HCT116 (cell line): ENCODE measurements around the gene FABP2. TPM values are rescaled to one million over a fixed set of nuclear protein-coding genes. Genes with fewer than 3 reads are reported as not detected.
"Not testable (repeated sequence)": the region's sequence is repeated elsewhere in the genome, so short reads cannot be mapped to it uniquely, and the experiment has no call there.

Experiments
- ATAC-seq: fragments of 200-7000 bp; cut with Tn5 transposase; 2 replicates; pipeline ENCODE4 v1.9.1; 2020; ENCODE audit warnings: mild to moderate bottlenecking, moderate library complexity
- BruUV-seq: library from RNA; stranded (reverse); fragments of 400-500 nt; replicated peaks from 2 replicates; lab custom pipeline; 2021; lab: Mats Ljungman, UMichigan
- CTCF ChIA-PET: fragments of 300-600 bp; sonication (Branson Sonifier 250); formaldehyde crosslinking; loops from one replicate; lab custom pipeline; 2021; ENCODE audit warnings: antibody characterized with exemption; lab: Charles Lee
- POLR2A ChIA-PET: fragments of 300-600, 350-600 bp; sonication (Branson Sonifier 250); formaldehyde crosslinking; loops from one replicate; lab custom pipeline; 2021; ENCODE audit warnings: antibody characterized with exemption; lab: Charles Lee
- RAD21 ChIA-PET, 2 experiments: fragments of 300-600 bp; sonication (Branson Sonifier 250); formaldehyde crosslinking; loops; one replicate each; lab custom pipeline; 2023; ENCODE audit warnings: low total read pairs in 2 of 2; ENCODE audit not compliant: uncharacterized antibody in 2 of 2, unreplicated experiment in 2 of 2, low non-redundant PET in 1 of 2; lab: Charles Lee
- DNase-seq: peaks from one replicate; pipeline ENCODE4 v3.0.0-alpha.2; 2010; ENCODE audit warnings: low read depth, low spot score
- H2AFZ ChIP-seq: fragments of 200-600 bp; shearing (Covaris generic), sonication (generic); 2 replicates; pipeline ENCODE4 v1.6.1; 2017; ENCODE audit warnings: low read depth, mixed run types, mixed read lengths, antibody characterized with exemption, low read length; ENCODE audit not compliant: poor library complexity, severe bottlenecking
- H3K27ac ChIP-seq: 2 replicates; pipeline ENCODE4 v1.5.1; 2012; ENCODE audit warnings: low read depth, low read length
- H3K27me3 ChIP-seq: fragments of 200-600 bp; sonication (generic); 2 replicates; pipeline ENCODE4 v1.6.1; 2016; ENCODE audit warnings: mixed run types, low read length, mixed read lengths; ENCODE audit not compliant: insufficient read depth
- H3K36me3 ChIP-seq, 2 experiments: fragments of 200-500 bp in 1 of 2; fragments of 200-600 bp in 1 of 2; sonication (Bioruptor generic) in 1 of 2; sonication (generic) in 1 of 2; 2 replicates each; pipeline versions ENCODE4 v1.5.1 to v1.6.1; 2014 to 2016; ENCODE audit warnings: low read length in 2 of 2, inconsistent platforms in 1 of 2, mixed read lengths in 1 of 2, mixed run types in 1 of 2; ENCODE audit not compliant: insufficient read depth in 2 of 2, control insufficient read depth in 1 of 2
- H3K4me1 ChIP-seq, 2 experiments: fragments of 200-600 bp in 1 of 2; sonication (generic) in 1 of 2; 2 replicates each; pipeline versions ENCODE4 v1.5.1 to v1.6.1; 2012 to 2017; ENCODE audit warnings: low read length in 2 of 2, inconsistent platforms in 1 of 2, mild to moderate bottlenecking in 1 of 2, mixed read lengths in 1 of 2, mixed run types in 1 of 2, moderate library complexity in 1 of 2; ENCODE audit not compliant: insufficient read depth in 2 of 2, control insufficient read depth in 1 of 2
- H3K4me2 ChIP-seq: fragments of 200-600 bp; sonication (generic); 2 replicates; pipeline ENCODE4 v1.6.1; 2017; ENCODE audit warnings: mixed run types, low read length, mixed read lengths
- H3K4me3 ChIP-seq, 2 experiments: fragments of 200-600 bp in 1 of 2; sonication (generic) in 1 of 2; replicated peaks in 1 of 2; 2 replicates each; pipeline ENCODE4 v1.5.1; 2011 to 2016; ENCODE audit warnings: low read length in 2 of 2, control low read depth in 1 of 2, low read depth in 1 of 2, mild to moderate bottlenecking in 1 of 2, mixed read lengths in 1 of 2, mixed run types in 1 of 2
- H3K79me2 ChIP-seq: fragments of 200-600 bp; sonication (generic); 2 replicates; pipeline ENCODE4 v1.6.1; 2017; ENCODE audit warnings: mild to moderate bottlenecking, mixed run types, low read length, moderate library complexity, mixed read lengths; ENCODE audit not compliant: insufficient read depth
- H3K9ac ChIP-seq: fragments of 200-600 bp; sonication (generic); 2 replicates; pipeline ENCODE4 v1.6.1; 2016; ENCODE audit warnings: low read length, mixed read lengths
- H3K9me2 ChIP-seq: fragments of 200-600 bp; sonication (generic), shearing (Covaris generic); 2 replicates; pipeline ENCODE4 v1.6.1; 2017; ENCODE audit warnings: mixed run types, mild to moderate bottlenecking, moderate library complexity; ENCODE audit not compliant: insufficient read depth
- H3K9me3 ChIP-seq, 2 experiments: fragments of 200-500 bp in 1 of 2; fragments of 200-600 bp in 1 of 2; sonication (Bioruptor generic) in 1 of 2; sonication (generic) in 1 of 2; 2 replicates each; pipeline ENCODE4 v1.6.1; 2014 to 2017; ENCODE audit warnings: low read length in 2 of 2, mixed read lengths in 2 of 2, inconsistent platforms in 1 of 2, low read depth in 1 of 2, mild to moderate bottlenecking in 1 of 2, mixed run types in 1 of 2, moderate library complexity in 1 of 2; ENCODE audit not compliant: control insufficient read depth in 1 of 2, insufficient read depth in 1 of 2
- H4K20me1 ChIP-seq: fragments of 200-600 bp; sonication (generic), shearing (Covaris generic); 2 replicates; pipeline ENCODE4 v1.6.1; 2017; ENCODE audit warnings: mixed run types, mild to moderate bottlenecking, moderate library complexity; ENCODE audit not compliant: insufficient read depth
- intact Hi-C: fragments of 100-400 bp; cut with micrococcal nuclease; formaldehyde crosslinking; loops from 2 replicates; pipeline ENCODE4 v1.10.0; 2022
- total RNA-seq: library from RNA; stranded (reverse); gene quantifications from one replicate; pipeline ENCODE4 v1.2.1, GENCODE V29; 2021; ENCODE audit not compliant: unreplicated experiment

Gene FABP2
- total RNA-seq, 1 experiment from 2014 or later = not detected

DNA sequence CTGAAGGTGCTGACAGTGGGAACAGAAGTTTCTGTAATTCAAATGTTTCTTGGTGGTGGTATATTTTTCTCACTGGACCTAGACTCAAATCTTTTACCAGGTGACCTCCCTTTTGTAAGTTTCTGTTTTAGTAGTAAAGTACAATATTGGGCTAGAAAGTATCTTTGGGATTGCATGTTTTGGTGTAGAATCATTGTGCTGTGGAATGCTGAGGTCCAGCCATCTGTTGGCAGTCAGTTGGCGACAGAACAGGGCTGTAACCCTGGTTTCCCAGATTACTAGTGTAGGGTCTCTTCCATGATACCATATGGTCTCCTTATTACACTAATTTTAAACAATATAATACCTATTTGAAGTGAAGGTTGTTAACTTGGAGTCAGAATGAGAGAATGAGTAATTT, 34.9 kb upstream of the FABP2 start:
- H4K20me1 ChIP-seq, ATAC-seq, H3K4me2 ChIP-seq, H3K27ac ChIP-seq, H3K4me3 ChIP-seq, H3K9ac ChIP-seq, CTCF ChIA-PET, H2AFZ ChIP-seq, H3K36me3 ChIP-seq, H3K27me3 ChIP-seq, H3K9me3 ChIP-seq, RAD21 ChIA-PET, BruUV-seq, DNase-seq, POLR2A ChIA-PET, intact Hi-C loops, H3K4me1 ChIP-seq, H3K79me2 ChIP-seq, H3K9me2 ChIP-seq: not testable (repeated sequence)

DNA sequence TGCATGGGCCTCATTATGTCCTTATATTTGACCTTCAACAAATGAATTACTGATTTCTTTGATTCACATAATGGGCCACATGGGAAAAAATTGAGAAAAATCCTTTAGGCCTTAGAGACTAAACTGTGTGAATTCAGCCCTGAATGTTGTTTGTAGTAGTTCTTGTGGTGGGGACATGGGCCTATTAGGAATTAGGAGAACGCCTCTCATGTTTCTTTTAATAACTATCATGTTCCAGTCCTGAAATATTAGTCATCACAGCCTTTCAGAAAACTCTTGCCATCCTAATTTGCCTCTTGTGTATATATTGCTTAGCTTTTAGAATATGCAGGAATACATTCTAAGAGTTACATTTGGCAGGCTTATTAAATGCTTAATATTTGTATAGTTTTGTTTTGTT, 34.1 kb upstream of the FABP2 start:
- H3K4me2 ChIP-seq, H3K9ac ChIP-seq, RAD21 ChIA-PET, H3K27ac ChIP-seq, ATAC-seq, H4K20me1 ChIP-seq, H3K4me1 ChIP-seq, DNase-seq, H3K79me2 ChIP-seq, POLR2A ChIA-PET, intact Hi-C loops, BruUV-seq, H3K4me3 ChIP-seq, H3K27me3 ChIP-seq, H2AFZ ChIP-seq, CTCF ChIA-PET, H3K9me2 ChIP-seq, H3K9me3 ChIP-seq, H3K36me3 ChIP-seq: not testable (repeated sequence)

DNA sequence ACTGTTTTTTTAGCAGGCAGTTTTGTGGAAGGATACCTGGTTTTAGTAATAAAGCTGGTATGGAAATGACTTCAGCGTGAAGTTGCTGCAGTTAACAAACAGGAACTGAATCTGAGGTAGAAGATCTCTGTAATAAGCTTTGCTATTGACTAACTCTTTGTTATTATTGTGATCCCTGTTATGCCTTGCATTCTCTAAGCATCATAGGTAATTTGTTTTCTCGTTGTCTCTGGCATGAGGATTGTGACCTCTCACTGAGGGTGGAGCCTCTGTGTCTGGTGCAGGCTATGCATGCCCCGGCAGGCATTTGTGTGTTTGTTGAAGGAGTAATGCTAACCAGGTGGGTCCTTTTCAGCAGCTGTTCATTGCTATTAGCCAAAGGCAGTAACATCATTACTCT, 31.4 kb upstream of the FABP2 start:
- H3K27ac ChIP-seq, CTCF ChIA-PET, BruUV-seq, H3K4me3 ChIP-seq, intact Hi-C loops, H3K9me3 ChIP-seq, H4K20me1 ChIP-seq, H3K4me1 ChIP-seq, RAD21 ChIA-PET, POLR2A ChIA-PET, H3K79me2 ChIP-seq, H3K9ac ChIP-seq, ATAC-seq, H2AFZ ChIP-seq, H3K4me2 ChIP-seq, H3K36me3 ChIP-seq, H3K27me3 ChIP-seq, DNase-seq, H3K9me2 ChIP-seq: not testable (repeated sequence)

DNA sequence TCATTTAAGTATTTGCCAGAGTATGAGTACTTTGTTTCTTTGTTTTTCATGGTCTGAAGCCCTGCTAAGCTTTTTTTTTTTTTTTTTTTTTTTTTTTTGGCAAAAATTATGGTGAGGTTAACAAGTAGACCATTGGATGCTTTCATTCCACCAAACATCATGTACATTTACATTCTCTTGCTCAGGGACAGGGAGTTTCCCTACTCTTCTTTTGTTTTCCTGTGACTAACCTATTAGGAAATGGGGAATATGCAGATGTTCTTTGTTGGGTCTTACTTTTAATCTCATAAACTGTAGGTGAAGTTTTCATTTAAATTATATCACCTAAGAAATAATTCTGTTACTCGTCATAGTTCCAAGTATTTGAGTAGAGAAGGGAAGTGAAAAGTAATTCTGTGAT, 26.2 kb upstream of the FABP2 start:
- intact Hi-C loops, DNase-seq, H3K9me2 ChIP-seq, POLR2A ChIA-PET, H4K20me1 ChIP-seq, H3K9me3 ChIP-seq, H3K4me2 ChIP-seq, H3K4me3 ChIP-seq, H3K4me1 ChIP-seq, H3K79me2 ChIP-seq, CTCF ChIA-PET, BruUV-seq, H3K27me3 ChIP-seq, ATAC-seq, H3K9ac ChIP-seq, H2AFZ ChIP-seq, RAD21 ChIA-PET, H3K27ac ChIP-seq, H3K36me3 ChIP-seq: not testable (repeated sequence)

DNA sequence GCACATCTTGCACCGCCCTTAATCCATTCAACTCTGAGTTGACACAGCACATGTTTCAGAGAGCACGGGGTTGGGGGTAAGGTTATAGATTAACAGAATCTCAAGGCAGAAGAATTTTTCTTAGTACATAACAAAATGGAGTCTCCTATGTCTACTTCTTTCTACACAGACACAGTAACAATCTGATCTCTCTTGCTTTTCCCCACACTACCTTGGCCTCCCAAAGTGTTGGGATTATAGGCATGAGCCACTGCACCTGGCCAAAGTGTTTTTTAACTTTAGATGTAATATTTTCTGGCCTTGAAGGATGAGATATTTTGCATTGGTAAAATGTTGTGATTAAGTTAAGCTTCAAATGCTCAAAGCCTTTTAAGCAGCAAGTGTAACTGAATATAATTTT, 21.4 kb upstream of the FABP2 start:
- DNase-seq, H2AFZ ChIP-seq, H3K79me2 ChIP-seq, POLR2A ChIA-PET, H3K9ac ChIP-seq, H3K9me2 ChIP-seq, intact Hi-C loops, H3K27ac ChIP-seq, RAD21 ChIA-PET, H3K9me3 ChIP-seq, CTCF ChIA-PET, H4K20me1 ChIP-seq, BruUV-seq, H3K4me2 ChIP-seq, H3K36me3 ChIP-seq, H3K4me3 ChIP-seq, H3K4me1 ChIP-seq, ATAC-seq, H3K27me3 ChIP-seq: not testable (repeated sequence)
